GM12878 (cell line): ENCODE measurements around the gene SCGB1C2. TPM values are rescaled to one million over a fixed set of nuclear protein-coding genes. Genes with fewer than 3 reads are reported as not detected.

Experiments
- ATAC-seq: fragments of 200-7000 bp; cut with Tn5 transposase; 3 replicates; pipeline ENCODE4 v1.9.1; 2020; ENCODE audit warnings: mild to moderate bottlenecking, moderate library complexity
- BruUV-seq: library from RNA; stranded (reverse); fragments of 400-500 nt; replicated peaks from 2 replicates; lab custom pipeline; 2021; lab: Mats Ljungman, UMichigan
- CTCF ChIA-PET: fragments of 300-600 bp; sonication (Branson Sonifier 250); formaldehyde crosslinking; extraction: SDS; loops from one replicate; lab custom pipeline; 2021; ENCODE audit warnings: inconsistent platforms; lab: Yijun Ruan, JAX
- POLR2A ChIA-PET: fragments of 350-600 bp; formaldehyde crosslinking; extraction: SDS; loops from one replicate; lab custom pipeline; 2021; ENCODE audit warnings: inconsistent platforms; lab: Charles Lee
- RAD21 ChIA-PET: fragments of 300-600 bp; sonication (Branson Sonifier 250); formaldehyde crosslinking; loops from one replicate; lab custom pipeline; 2023; ENCODE audit warnings: antibody characterized with exemption; ENCODE audit not compliant: unreplicated experiment; lab: Charles Lee
- SMC1A ChIA-PET: fragments of 300-600 bp; sonication (Branson Sonifier 250); formaldehyde crosslinking; loops from one replicate; lab custom pipeline; 2023; ENCODE audit not compliant: unreplicated experiment, uncharacterized antibody; lab: Charles Lee
- DNase-seq: peaks from one replicate; pipeline ENCODE4 v3.0.0-alpha.2; 2011; ENCODE audit warnings: low read depth, low spot score
- FAIRE-seq: peaks from 3 replicates; lab custom pipeline; 2011; peaks lifted over from hg19 to GRCh38; lab: Jason Lieb, UNC
- H2AFZ ChIP-seq: 2 replicates; pipeline ENCODE4 v1.6.0; 2011; ENCODE audit warnings: low read depth, low read length, control low read depth; ENCODE audit not compliant: control insufficient read depth
- H3K27ac ChIP-seq: 2 replicates; pipeline ENCODE4 v1.5.1; 2011; ENCODE audit warnings: control low read depth; ENCODE audit not compliant: control insufficient read depth, insufficient read depth
- H3K27me3 ChIP-seq, 2 experiments: replicated peaks in 1 of 2; 2 replicates each; pipeline versions ENCODE4 v1.6.0 to v1.6.1; 2011; ENCODE audit warnings: low read length in 1 of 2; ENCODE audit not compliant: control insufficient read depth in 2 of 2, insufficient read depth in 2 of 2
- H3K36me3 ChIP-seq, 2 experiments: 2 replicates each; pipeline ENCODE4 v1.5.1; 2011; ENCODE audit warnings: low read length in 1 of 2; ENCODE audit not compliant: control insufficient read depth in 2 of 2, insufficient read depth in 2 of 2
- H3K4me1 ChIP-seq: 2 replicates; pipeline ENCODE4 v1.6.1; 2011; ENCODE audit warnings: mild to moderate bottlenecking, low read length, moderate library complexity, mixed read lengths; ENCODE audit not compliant: control insufficient read depth, insufficient read depth
- H3K4me2 ChIP-seq: 2 replicates; pipeline ENCODE4 v1.6.0; 2011; ENCODE audit warnings: control low read depth; ENCODE audit not compliant: control insufficient read depth, insufficient read depth
- H3K4me3 ChIP-seq: fragments of 200-600 bp; sonication (generic); 2 replicates; pipeline ENCODE4 v1.5.1; 2016
- H3K79me2 ChIP-seq: 2 replicates; pipeline ENCODE4 v1.6.0; 2011; ENCODE audit warnings: low read length; ENCODE audit not compliant: control insufficient read depth, insufficient read depth
- H3K9ac ChIP-seq: 2 replicates; pipeline ENCODE4 v1.8.0; 2011; ENCODE audit warnings: low read length, control low read depth, mixed read lengths; ENCODE audit not compliant: control insufficient read depth, insufficient read depth
- H3K9me3 ChIP-seq: replicated peaks from 3 replicates; pipeline ENCODE4 v1.5.1; 2011; ENCODE audit warnings: mild to moderate bottlenecking, low read length; ENCODE audit not compliant: control insufficient read depth, insufficient read depth
- H4K20me1 ChIP-seq: 2 replicates; pipeline ENCODE4 v1.6.0; 2011; ENCODE audit not compliant: control insufficient read depth, insufficient read depth
- CHD4 ChIP-seq: fragments of 200-600 bp; sonication (generic); IDR thresholded peaks from 2 replicates; pipeline ENCODE4 v1.6.1; 2016; ENCODE audit warnings: mild to moderate bottlenecking
- CREB1 ChIP-seq: IDR thresholded peaks from 2 replicates; pipeline ENCODE4 v1.6.1; 2012; ENCODE audit warnings: low read depth, mild to moderate bottlenecking, inconsistent platforms
- EGR1 ChIP-seq, 2 experiments: IDR thresholded peaks; 1 replicate in 1 of 2; 2 replicates in 1 of 2; pipeline ENCODE4 v1.6.1; 2011 to 2012; ENCODE audit warnings: low read depth in 2 of 2, low read length in 2 of 2, borderline replicate concordance in 1 of 2, mild to moderate bottlenecking in 1 of 2, moderate library complexity in 1 of 2
- IKZF1 ChIP-seq: fragments of 450-650 bp; conservative IDR thresholded peaks from 2 replicates; pipeline ENCODE4 v1.6.1; 2017; ENCODE audit warnings: antibody characterized with exemption, mild to moderate bottlenecking
- KDM1A ChIP-seq: fragments of 200-600 bp; sonication (generic); IDR thresholded peaks from 2 replicates; pipeline ENCODE4 v1.6.1; 2016; ENCODE audit warnings: borderline replicate concordance
- MEF2B ChIP-seq: fragments of 450-650 bp; IDR thresholded peaks from 2 replicates; pipeline ENCODE4 v1.6.1; 2018; ENCODE audit warnings: mild to moderate bottlenecking, moderate library complexity; ENCODE audit not compliant: partially characterized antibody, poor library complexity, severe bottlenecking
- NBN ChIP-seq: fragments of 450-650 bp; IDR thresholded peaks from 2 replicates; pipeline ENCODE4 v1.6.1; 2016
- RUNX3 ChIP-seq: IDR thresholded peaks from 2 replicates; pipeline ENCODE4 v1.6.1; 2012; ENCODE audit warnings: low read length, inconsistent platforms
- SP1 ChIP-seq: IDR thresholded peaks from one replicate; pipeline ENCODE4 v1.6.1; 2011; ENCODE audit warnings: low read depth, low read length
- ZNF217 ChIP-seq: fragments of 450-650 bp; IDR thresholded peaks from 2 replicates; pipeline ENCODE4 v1.6.1; 2017; ENCODE audit warnings: antibody characterized with exemption, mild to moderate bottlenecking
- WGBS: methylation state at CpG from one replicate; pipeline ENCODE4 v1.1.6; 2016; ENCODE audit warnings: low lambda C conversion rate; ENCODE audit not compliant: insufficient replicate concordance, insufficient coverage; ENCODE audit errors: missing lambda C conversion rate; 5-methylcytosine and 5-hydroxymethylcytosine counted together
- in situ Hi-C: fragments of 300-500 bp; cut with MboI; formaldehyde crosslinking; loops from 9 replicates; pipeline ENCODE4 v1.14.3; 2018; ENCODE audit warnings: mixed read lengths
- intact Hi-C: fragments of 100-400 bp; cut with micrococcal nuclease; formaldehyde crosslinking; loops from one replicate; pipeline ENCODE4 v1.14.2; 2022; ENCODE audit not compliant: unreplicated experiment
- polyA plus RNA-seq, 11 experiments: library from polyadenylated mRNA; depleted of rRNA in 4 of 11; unstranded in 6 of 11; stranded (reverse) in 5 of 11; fragments of >200 nt; fragmentation: Nextera tagmentation in 4 of 11; fragmentation: Illumina TruSeq in 1 of 11; extraction: Ambion mirVana in 4 of 11; extraction: Trizol in 1 of 11; gene quantifications; 1 replicate in 1 of 11; 2 replicates in 10 of 11; pipeline versions ENCODE4 v1.2.1 to v1.2.3, GENCODE V29; 2011 to 2016; ENCODE audit warnings: inconsistent platforms in 2 of 11, missing spikeins in 2 of 11, low read depth in 1 of 11
- total RNA-seq, 4 experiments: library from RNA; depleted of rRNA in 3 of 4; stranded (reverse); fragments of >200 nt in 3 of 4; fragmentation: Illumina TruSeq in 1 of 4; extraction: Trizol in 1 of 4; gene quantifications; 2 replicates each; pipeline versions ENCODE4 v1.2.1 to v1.2.3, GENCODE V29; 2013 to 2021
- TF ChIP-seq, protein P1 (sequence below): fragments of 150-350 bp; IDR thresholded peaks from 2 replicates; pipeline ENCODE4 v1.6.1; 2014; ENCODE audit warnings: mild to moderate bottlenecking, low read depth, low read length
- TF ChIP-seq, protein P2 (sequence below): fragments of 450-650 bp; IDR thresholded peaks from 2 replicates; pipeline ENCODE4 v1.6.1; 2017; ENCODE audit warnings: mild to moderate bottlenecking, moderate library complexity
- TF ChIP-seq, protein P3 (sequence below): fragments of 450-650 bp; IDR thresholded peaks from 2 replicates; pipeline ENCODE4 v1.6.1; 2017; ENCODE audit warnings: low read depth, mild to moderate bottlenecking, moderate library complexity
- TF ChIP-seq, protein P4 (sequence below): fragments of 450-650 bp; IDR thresholded peaks from 2 replicates; pipeline ENCODE4 v1.6.1; 2016; ENCODE audit warnings: mild to moderate bottlenecking, moderate library complexity, borderline replicate concordance

Gene SCGB1C2
- total and polyA plus RNA-seq, 10 of the 15 experiments (the other 5 are each of a cell fraction or from before 2014, with no cell fraction given) = not detected

DNA sequence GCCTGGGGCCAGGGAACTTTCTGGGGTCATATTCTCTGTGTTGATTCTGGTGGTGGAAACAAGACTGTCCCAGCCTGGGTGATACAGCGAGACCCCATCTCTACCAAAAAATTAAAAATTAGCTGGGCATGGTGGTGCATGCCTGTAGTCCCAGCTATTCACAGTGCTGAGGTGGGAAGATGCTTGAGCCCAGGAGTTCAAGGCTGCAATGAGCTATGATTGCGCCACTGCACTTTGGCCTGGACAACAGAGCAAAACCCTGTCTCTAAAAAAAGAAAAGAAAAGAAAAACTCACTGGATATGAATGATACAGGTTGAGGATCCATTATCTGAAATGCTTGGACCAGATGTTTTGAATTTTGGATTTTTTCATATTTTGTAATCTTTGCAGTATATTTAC, 13.6 kb downstream of the SCGB1C2 start:
- H3K4me2 ChIP-seq = no peak overlapping the region
- no peaks in the 10 kb centered on the region for H4K20me1 ChIP-seq
- H3K4me3 ChIP-seq = no peak overlapping the region
- H3K9me3 ChIP-seq = no peaks in the 10 kb centered on the region
- FAIRE-seq (no peak), ATAC-seq (no peak), DNase-seq (no peak)
- H3K9ac ChIP-seq = no peak overlapping the region
- intact Hi-C loops = no loop called here
- H3K27me3 ChIP-seq = no peaks in the 10 kb centered on the region
- BruUV-seq = no TSS peak
- no peaks in the 10 kb centered on the region for H3K36me3 ChIP-seq
- ChIA-PET POLR2A (interaction anchor here (0.6 kb wide), 1 partner anchor 155 kb away, joined by 3 read pairs; no protein-coding TSS in a partner anchor), RAD21 (no interaction called here), CTCF (no interaction called here), SMC1A (no interaction called here)
- H3K27ac ChIP-seq = no peak overlapping the region
- WGBS = 68% methylated on average over 2 of the region's 2 CpGs
- in situ Hi-C loops = no loop called here
- no peaks in the 10 kb centered on the region for H3K79me2 ChIP-seq
- H2AFZ ChIP-seq = no peak overlapping the region
- H3K4me1 ChIP-seq = no peaks in the 10 kb centered on the region
- TF ChIP-seq, protein P1, sequence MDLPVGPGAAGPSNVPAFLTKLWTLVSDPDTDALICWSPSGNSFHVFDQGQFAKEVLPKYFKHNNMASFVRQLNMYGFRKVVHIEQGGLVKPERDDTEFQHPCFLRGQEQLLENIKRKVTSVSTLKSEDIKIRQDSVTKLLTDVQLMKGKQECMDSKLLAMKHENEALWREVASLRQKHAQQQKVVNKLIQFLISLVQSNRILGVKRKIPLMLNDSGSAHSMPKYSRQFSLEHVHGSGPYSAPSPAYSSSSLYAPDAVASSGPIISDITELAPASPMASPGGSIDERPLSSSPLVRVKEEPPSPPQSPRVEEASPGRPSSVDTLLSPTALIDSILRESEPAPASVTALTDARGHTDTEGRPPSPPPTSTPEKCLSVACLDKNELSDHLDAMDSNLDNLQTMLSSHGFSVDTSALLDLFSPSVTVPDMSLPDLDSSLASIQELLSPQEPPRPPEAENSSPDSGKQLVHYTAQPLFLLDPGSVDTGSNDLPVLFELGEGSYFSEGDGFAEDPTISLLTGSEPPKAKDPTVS = no peak
- TF ChIP-seq EGR1 (IDR thresholded peaks at IDR 0.05; ENCODE audit: borderline replicate concordance in 1 of 2, low read depth in 2 of 2, low read length in 2 of 2) (no peak), IKZF1 (no peak), KDM1A (no peak), MEF2B (no peak), NBN (no peak), CHD4 (no peak), CREB1 (no peak), SP1 (no peak), ZNF217 (no peak), RUNX3 (no peak)
- TF ChIP-seq, protein P2, sequence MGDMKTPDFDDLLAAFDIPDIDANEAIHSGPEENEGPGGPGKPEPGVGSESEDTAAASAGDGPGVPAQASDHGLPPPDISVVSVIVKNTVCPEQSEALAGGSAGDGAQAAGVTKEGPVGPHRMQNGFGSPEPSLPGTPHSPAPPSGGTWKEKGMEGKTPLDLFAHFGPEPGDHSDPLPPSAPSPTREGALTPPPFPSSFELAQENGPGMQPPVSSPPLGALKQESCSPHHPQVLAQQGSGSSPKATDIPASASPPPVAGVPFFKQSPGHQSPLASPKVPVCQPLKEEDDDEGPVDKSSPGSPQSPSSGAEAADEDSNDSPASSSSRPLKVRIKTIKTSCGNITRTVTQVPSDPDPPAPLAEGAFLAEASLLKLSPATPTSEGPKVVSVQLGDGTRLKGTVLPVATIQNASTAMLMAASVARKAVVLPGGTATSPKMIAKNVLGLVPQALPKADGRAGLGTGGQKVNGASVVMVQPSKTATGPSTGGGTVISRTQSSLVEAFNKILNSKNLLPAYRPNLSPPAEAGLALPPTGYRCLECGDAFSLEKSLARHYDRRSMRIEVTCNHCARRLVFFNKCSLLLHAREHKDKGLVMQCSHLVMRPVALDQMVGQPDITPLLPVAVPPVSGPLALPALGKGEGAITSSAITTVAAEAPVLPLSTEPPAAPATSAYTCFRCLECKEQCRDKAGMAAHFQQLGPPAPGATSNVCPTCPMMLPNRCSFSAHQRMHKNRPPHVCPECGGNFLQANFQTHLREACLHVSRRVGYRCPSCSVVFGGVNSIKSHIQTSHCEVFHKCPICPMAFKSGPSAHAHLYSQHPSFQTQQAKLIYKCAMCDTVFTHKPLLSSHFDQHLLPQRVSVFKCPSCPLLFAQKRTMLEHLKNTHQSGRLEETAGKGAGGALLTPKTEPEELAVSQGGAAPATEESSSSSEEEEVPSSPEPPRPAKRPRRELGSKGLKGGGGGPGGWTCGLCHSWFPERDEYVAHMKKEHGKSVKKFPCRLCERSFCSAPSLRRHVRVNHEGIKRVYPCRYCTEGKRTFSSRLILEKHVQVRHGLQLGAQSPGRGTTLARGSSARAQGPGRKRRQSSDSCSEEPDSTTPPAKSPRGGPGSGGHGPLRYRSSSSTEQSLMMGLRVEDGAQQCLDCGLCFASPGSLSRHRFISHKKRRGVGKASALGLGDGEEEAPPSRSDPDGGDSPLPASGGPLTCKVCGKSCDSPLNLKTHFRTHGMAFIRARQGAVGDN = no peak
- TF ChIP-seq, protein P3, sequence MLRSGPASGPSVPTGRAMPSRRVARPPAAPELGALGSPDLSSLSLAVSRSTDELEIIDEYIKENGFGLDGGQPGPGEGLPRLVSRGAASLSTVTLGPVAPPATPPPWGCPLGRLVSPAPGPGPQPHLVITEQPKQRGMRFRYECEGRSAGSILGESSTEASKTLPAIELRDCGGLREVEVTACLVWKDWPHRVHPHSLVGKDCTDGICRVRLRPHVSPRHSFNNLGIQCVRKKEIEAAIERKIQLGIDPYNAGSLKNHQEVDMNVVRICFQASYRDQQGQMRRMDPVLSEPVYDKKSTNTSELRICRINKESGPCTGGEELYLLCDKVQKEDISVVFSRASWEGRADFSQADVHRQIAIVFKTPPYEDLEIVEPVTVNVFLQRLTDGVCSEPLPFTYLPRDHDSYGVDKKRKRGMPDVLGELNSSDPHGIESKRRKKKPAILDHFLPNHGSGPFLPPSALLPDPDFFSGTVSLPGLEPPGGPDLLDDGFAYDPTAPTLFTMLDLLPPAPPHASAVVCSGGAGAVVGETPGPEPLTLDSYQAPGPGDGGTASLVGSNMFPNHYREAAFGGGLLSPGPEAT = no peak
- TF ChIP-seq, protein P4, sequence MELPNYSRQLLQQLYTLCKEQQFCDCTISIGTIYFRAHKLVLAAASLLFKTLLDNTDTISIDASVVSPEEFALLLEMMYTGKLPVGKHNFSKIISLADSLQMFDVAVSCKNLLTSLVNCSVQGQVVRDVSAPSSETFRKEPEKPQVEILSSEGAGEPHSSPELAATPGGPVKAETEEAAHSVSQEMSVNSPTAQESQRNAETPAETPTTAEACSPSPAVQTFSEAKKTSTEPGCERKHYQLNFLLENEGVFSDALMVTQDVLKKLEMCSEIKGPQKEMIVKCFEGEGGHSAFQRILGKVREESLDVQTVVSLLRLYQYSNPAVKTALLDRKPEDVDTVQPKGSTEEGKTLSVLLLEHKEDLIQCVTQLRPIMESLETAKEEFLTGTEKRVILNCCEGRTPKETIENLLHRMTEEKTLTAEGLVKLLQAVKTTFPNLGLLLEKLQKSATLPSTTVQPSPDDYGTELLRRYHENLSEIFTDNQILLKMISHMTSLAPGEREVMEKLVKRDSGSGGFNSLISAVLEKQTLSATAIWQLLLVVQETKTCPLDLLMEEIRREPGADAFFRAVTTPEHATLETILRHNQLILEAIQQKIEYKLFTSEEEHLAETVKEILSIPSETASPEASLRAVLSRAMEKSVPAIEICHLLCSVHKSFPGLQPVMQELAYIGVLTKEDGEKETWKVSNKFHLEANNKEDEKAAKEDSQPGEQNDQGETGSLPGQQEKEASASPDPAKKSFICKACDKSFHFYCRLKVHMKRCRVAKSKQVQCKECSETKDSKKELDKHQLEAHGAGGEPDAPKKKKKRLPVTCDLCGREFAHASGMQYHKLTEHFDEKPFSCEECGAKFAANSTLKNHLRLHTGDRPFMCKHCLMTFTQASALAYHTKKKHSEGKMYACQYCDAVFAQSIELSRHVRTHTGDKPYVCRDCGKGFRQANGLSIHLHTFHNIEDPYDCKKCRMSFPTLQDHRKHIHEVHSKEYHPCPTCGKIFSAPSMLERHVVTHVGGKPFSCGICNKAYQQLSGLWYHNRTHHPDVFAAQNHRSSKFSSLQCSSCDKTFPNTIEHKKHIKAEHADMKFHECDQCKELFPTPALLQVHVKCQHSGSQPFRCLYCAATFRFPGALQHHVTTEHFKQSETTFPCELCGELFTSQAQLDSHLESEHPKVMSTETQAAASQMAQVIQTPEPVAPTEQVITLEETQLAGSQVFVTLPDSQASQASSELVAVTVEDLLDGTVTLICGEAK = no peak
